HepG2 (cell line): ENCODE data around the gene PLA2G12B. TPM values are rescaled to one million over a fixed set of nuclear protein-coding genes. Genes with fewer than 3 reads are reported as not detected.
"Not testable (repeated sequence)": the region's sequence is repeated elsewhere in the genome, so short reads cannot be mapped to it uniquely, and the experiment has no call there.

Source experiments
- ATAC-seq: fragments of 200-7000 bp; cut with Tn5 transposase; 3 replicates; pipeline ENCODE4 v1.9.1; 2020; ENCODE audit warnings: mild to moderate bottlenecking, moderate library complexity
- BruUV-seq: library from RNA; stranded (reverse); fragments of 400-500 nt; replicated peaks from 2 replicates; lab custom pipeline; 2021; lab: Mats Ljungman, UMichigan
- CTCF ChIA-PET: fragments of 300-600 bp; formaldehyde crosslinking; extraction: SDS; loops from one replicate; lab custom pipeline; 2021; ENCODE audit warnings: low total read pairs, inconsistent platforms, low intra/inter-chr PET ratio; lab: Yijun Ruan, JAX
- POLR2A ChIA-PET: fragments of 350-600 bp; sonication (Branson Sonifier 250); formaldehyde crosslinking; loops from one replicate; lab custom pipeline; 2020; ENCODE audit warnings: antibody characterized with exemption, inconsistent platforms; lab: Yijun Ruan, JAX
- DNase-seq: peaks from one replicate; pipeline ENCODE4 v3.0.0-alpha.2; 2015; ENCODE audit warnings: low spot score
- FAIRE-seq: peaks from 3 replicates; lab custom pipeline; 2011; peaks lifted over from hg19 to GRCh38; lab: Jason Lieb, UNC
- H2AFZ ChIP-seq: one replicate; pipeline ENCODE4 v1.6.1; 2011; ENCODE audit warnings: low read length, inconsistent platforms
- H3K27ac ChIP-seq: fragments of 300-600 bp; 3 replicates; pipeline ENCODE4 v1.8.0; 2011; ENCODE audit warnings: mixed run types, mild to moderate bottlenecking, mixed read lengths, low read length, inconsistent platforms; ENCODE audit not compliant: insufficient read depth; ENCODE audit errors: extremely low read length
- H3K27me3 ChIP-seq, 2 experiments: fragments of 200-600 bp in 1 of 2; 2 replicates in 1 of 2; 3 replicates in 1 of 2; pipeline versions ENCODE4 v1.6.0 to v1.8.0; 2011; ENCODE audit warnings: low read length in 2 of 2, mild to moderate bottlenecking in 2 of 2, moderate library complexity in 2 of 2, inconsistent platforms in 1 of 2; ENCODE audit not compliant: insufficient read depth in 2 of 2, control insufficient read depth in 1 of 2
- H3K36me3 ChIP-seq, 2 experiments: fragments of 200-600 bp in 1 of 2; replicated peaks in 1 of 2; 2 replicates in 1 of 2; 3 replicates in 1 of 2; pipeline versions ENCODE4 v1.5.1 to v1.8.0; 2011; ENCODE audit warnings: low read length in 2 of 2, inconsistent platforms in 1 of 2; ENCODE audit not compliant: insufficient read depth in 2 of 2, control insufficient read depth in 1 of 2
- H3K4me1 ChIP-seq: 2 replicates; pipeline ENCODE4 v1.5.1; 2012; ENCODE audit warnings: low read length, inconsistent platforms; ENCODE audit not compliant: insufficient read depth
- H3K4me2 ChIP-seq: 2 replicates; pipeline ENCODE4 v1.6.0; 2011; ENCODE audit warnings: low read depth, low read length, inconsistent platforms
- H3K4me3 ChIP-seq, 3 experiments: fragments of 200-600 bp in 1 of 3; sonication (generic), shearing (Covaris generic) in 1 of 3; replicated peaks in 1 of 3; 2 replicates each; pipeline ENCODE4 v1.5.1; 2011 to 2016; ENCODE audit warnings: low read length in 3 of 3, inconsistent platforms in 2 of 3, low read depth in 2 of 3, mild to moderate bottlenecking in 2 of 3, control low read depth in 1 of 3, mixed read lengths in 1 of 3; ENCODE audit not compliant: insufficient read depth in 1 of 3
- H3K79me2 ChIP-seq: one replicate; pipeline ENCODE4 v1.6.1; 2011; ENCODE audit warnings: low read length, inconsistent platforms; ENCODE audit not compliant: insufficient read depth
- H3K9ac ChIP-seq: 2 replicates; pipeline ENCODE4 v1.6.0; 2011; ENCODE audit warnings: mild to moderate bottlenecking, low read depth, low read length, inconsistent platforms; ENCODE audit not compliant: insufficient read depth
- H3K9me3 ChIP-seq: 2 replicates; pipeline ENCODE4 v1.5.1; 2012; ENCODE audit warnings: mild to moderate bottlenecking, low read length
- H4K20me1 ChIP-seq: 2 replicates; pipeline ENCODE4 v1.6.0; 2011; ENCODE audit warnings: inconsistent platforms, mild to moderate bottlenecking, low read length, moderate library complexity; ENCODE audit not compliant: insufficient read depth
- CREB1 ChIP-seq, 2 experiments: fragments of 450-650 bp in 1 of 2; IDR thresholded peaks; 2 replicates each; pipeline ENCODE4 v1.6.1; 2016 to 2017; ENCODE audit warnings: control low read depth in 1 of 2, mild to moderate bottlenecking in 1 of 2, missing compliant biosample characterization in 1 of 2, missing genetic modification characterization in 1 of 2
- WGBS: methylation state at CpG from one replicate; pipeline ENCODE4 v1.1.6; 2017; ENCODE audit warnings: low lambda C conversion rate; 5-methylcytosine and 5-hydroxymethylcytosine counted together
- in situ Hi-C: cut with HindIII; loops from 2 replicates; pipeline ENCODE4 v1.10.0; 2017; ENCODE audit warnings: low pct_unique_long_range_greater_than_20kb; ENCODE audit not compliant: extremely low pct_ligation_motif_present
- intact Hi-C: fragments of 100-400 bp; cut with micrococcal nuclease; formaldehyde crosslinking; loops from one replicate; pipeline ENCODE4 v1.10.0; 2022; ENCODE audit not compliant: unreplicated experiment
- polyA plus RNA-seq, 8 experiments: library from polyadenylated mRNA; depleted of rRNA in 3 of 8; stranded (reverse) in 7 of 8; unstranded in 1 of 8; fragments of >200 nt; fragmentation: Illumina TruSeq in 4 of 8; extraction: Trizol in 4 of 8; gene quantifications; 2 replicates each; pipeline versions ENCODE4 v1.2.1 to v1.2.3, GENCODE V29; 2011 to 2016; ENCODE audit warnings: low read depth in 4 of 8, missing spikeins in 1 of 8, mixed read lengths in 1 of 8; ENCODE audit not compliant: insufficient read depth in 1 of 8
- total RNA-seq, 5 experiments: library from RNA; depleted of rRNA; stranded (reverse); fragments of >200 nt; fragmentation: Illumina TruSeq; extraction: Trizol; gene quantifications; 2 replicates each; pipeline ENCODE4 v1.2.3, GENCODE V29; 2016; ENCODE audit warnings: low read depth in 1 of 5

Gene PLA2G12B
- total and polyA plus RNA-seq, 2 of the 13 experiments (the other 11 are each of a cell fraction or from before 2014, with no cell fraction given), result 7.7 to 38.0 TPM

GRCh38 chr10:72917803-72918332 is 36.7 kb downstream of the PLA2G12B start:
- H3K4me2 ChIP-seq; H3K4me3 ChIP-seq; FAIRE-seq; in situ Hi-C loops; intact Hi-C loops; H3K27me3 ChIP-seq; H3K9me3 ChIP-seq; CTCF ChIA-PET; H3K27ac ChIP-seq; ATAC-seq; H3K9ac ChIP-seq; H3K79me2 ChIP-seq; DNase-seq; BruUV-seq; H3K36me3 ChIP-seq; H4K20me1 ChIP-seq; POLR2A ChIA-PET; H2AFZ ChIP-seq; TF ChIP-seq CREB1 (CRISPR knock-in tag; IDR thresholded peaks at IDR 0.05): not testable (repeated sequence)
- H3K4me1 ChIP-seq, result peaks cover 15% of the 10 kb centered on the region
- TF ChIP-seq CREB1 (IDR thresholded peaks at IDR 0.05), result peak; percentile 84
- 0% methylated on average over 2 of the region's 2 CpGs for WGBS

- H3K27ac ChIP-seq, POLR2A ChIA-PET, H3K4me2 ChIP-seq, BruUV-seq, H3K9me3 ChIP-seq, H3K9ac ChIP-seq, H3K4me3 ChIP-seq, CTCF ChIA-PET, ATAC-seq, H3K36me3 ChIP-seq, H4K20me1 ChIP-seq, DNase-seq, H2AFZ ChIP-seq, intact Hi-C loops, H3K27me3 ChIP-seq, H3K79me2 ChIP-seq, FAIRE-seq, in situ Hi-C loops: not testable (repeated sequence)
- peaks cover 15% of the 10 kb centered on the region for H3K4me1 ChIP-seq
- WGBS, result 4% methylated on average over 3 of the region's 3 CpGs
Measured at GRCh38 chr10:72917201-72917600, 37.4 kb downstream of the PLA2G12B start.
